GM12878 (cell line): ENCODE data around the gene CDC25C. TPM values are rescaled to one million over a fixed set of nuclear protein-coding genes. Genes with fewer than 3 reads are reported as not detected.

Experiments used
- ATAC-seq: fragments of 200-7000 bp; cut with Tn5 transposase; 3 replicates; pipeline ENCODE4 v1.9.1; 2020; ENCODE audit warnings: mild to moderate bottlenecking, moderate library complexity
- BruUV-seq: library from RNA; stranded (reverse); fragments of 400-500 nt; replicated peaks from 2 replicates; lab custom pipeline; 2021; lab: Mats Ljungman, UMichigan
- CTCF ChIA-PET: fragments of 300-600 bp; sonication (Branson Sonifier 250); formaldehyde crosslinking; extraction: SDS; loops from one replicate; lab custom pipeline; 2021; ENCODE audit warnings: inconsistent platforms; lab: Yijun Ruan, JAX
- POLR2A ChIA-PET: fragments of 350-600 bp; formaldehyde crosslinking; extraction: SDS; loops from one replicate; lab custom pipeline; 2021; ENCODE audit warnings: inconsistent platforms; lab: Charles Lee
- RAD21 ChIA-PET: fragments of 300-600 bp; sonication (Branson Sonifier 250); formaldehyde crosslinking; loops from one replicate; lab custom pipeline; 2023; ENCODE audit warnings: antibody characterized with exemption; ENCODE audit not compliant: unreplicated experiment; lab: Charles Lee
- SMC1A ChIA-PET: fragments of 300-600 bp; sonication (Branson Sonifier 250); formaldehyde crosslinking; loops from one replicate; lab custom pipeline; 2023; ENCODE audit not compliant: unreplicated experiment, uncharacterized antibody; lab: Charles Lee
- DNase-seq: peaks from one replicate; pipeline ENCODE4 v3.0.0-alpha.2; 2011; ENCODE audit warnings: low read depth, low spot score
- FAIRE-seq: peaks from 3 replicates; lab custom pipeline; 2011; peaks lifted over from hg19 to GRCh38; lab: Jason Lieb, UNC
- H2AFZ ChIP-seq: 2 replicates; pipeline ENCODE4 v1.6.0; 2011; ENCODE audit warnings: low read depth, low read length, control low read depth; ENCODE audit not compliant: control insufficient read depth
- H3K27ac ChIP-seq: 2 replicates; pipeline ENCODE4 v1.5.1; 2011; ENCODE audit warnings: control low read depth; ENCODE audit not compliant: control insufficient read depth, insufficient read depth
- H3K27me3 ChIP-seq, 2 experiments: replicated peaks in 1 of 2; 2 replicates each; pipeline versions ENCODE4 v1.6.0 to v1.6.1; 2011; ENCODE audit warnings: low read length in 1 of 2; ENCODE audit not compliant: control insufficient read depth in 2 of 2, insufficient read depth in 2 of 2
- H3K36me3 ChIP-seq, 2 experiments: 2 replicates each; pipeline ENCODE4 v1.5.1; 2011; ENCODE audit warnings: low read length in 1 of 2; ENCODE audit not compliant: control insufficient read depth in 2 of 2, insufficient read depth in 2 of 2
- H3K4me1 ChIP-seq: 2 replicates; pipeline ENCODE4 v1.6.1; 2011; ENCODE audit warnings: mild to moderate bottlenecking, low read length, moderate library complexity, mixed read lengths; ENCODE audit not compliant: control insufficient read depth, insufficient read depth
- H3K4me2 ChIP-seq: 2 replicates; pipeline ENCODE4 v1.6.0; 2011; ENCODE audit warnings: control low read depth; ENCODE audit not compliant: control insufficient read depth, insufficient read depth
- H3K4me3 ChIP-seq: fragments of 200-600 bp; sonication (generic); 2 replicates; pipeline ENCODE4 v1.5.1; 2016
- H3K79me2 ChIP-seq: 2 replicates; pipeline ENCODE4 v1.6.0; 2011; ENCODE audit warnings: low read length; ENCODE audit not compliant: control insufficient read depth, insufficient read depth
- H3K9ac ChIP-seq: 2 replicates; pipeline ENCODE4 v1.8.0; 2011; ENCODE audit warnings: low read length, control low read depth, mixed read lengths; ENCODE audit not compliant: control insufficient read depth, insufficient read depth
- H3K9me3 ChIP-seq: replicated peaks from 3 replicates; pipeline ENCODE4 v1.5.1; 2011; ENCODE audit warnings: mild to moderate bottlenecking, low read length; ENCODE audit not compliant: control insufficient read depth, insufficient read depth
- H4K20me1 ChIP-seq: 2 replicates; pipeline ENCODE4 v1.6.0; 2011; ENCODE audit not compliant: control insufficient read depth, insufficient read depth
- CHD2 ChIP-seq: IDR thresholded peaks from 2 replicates; pipeline ENCODE4 v1.6.1; 2011; ENCODE audit warnings: low read depth, low read length, improper control_type of control experiment, borderline replicate concordance
- FOXM1 ChIP-seq: IDR thresholded peaks from 2 replicates; pipeline ENCODE4 v1.6.1; 2012; ENCODE audit warnings: low read depth, mild to moderate bottlenecking, inconsistent platforms, low read length, moderate library complexity
- GABPA ChIP-seq: IDR thresholded peaks from 2 replicates; pipeline ENCODE4 v1.6.1; 2014; ENCODE audit warnings: antibody characterized with exemption, low read depth, mild to moderate bottlenecking, inconsistent platforms
- NRF1 ChIP-seq: conservative IDR thresholded peaks from 2 replicates; pipeline ENCODE4 v1.6.1; 2011; ENCODE audit warnings: mild to moderate bottlenecking, low read depth, low read length, improper control_type of control experiment
- POLR2AphosphoS2 ChIP-seq: IDR thresholded peaks from 2 replicates; pipeline ENCODE4 v1.6.1; 2011; ENCODE audit warnings: low read depth, mild to moderate bottlenecking, low read length, improper control_type of control experiment, moderate library complexity
- SREBF1 ChIP-seq: IDR thresholded peaks from 2 replicates; pipeline ENCODE4 v1.6.1; 2012; ENCODE audit warnings: mild to moderate bottlenecking, low read length
- ZBTB4 ChIP-seq: fragments of 450-650 bp; formaldehyde crosslinking; IDR thresholded peaks from 2 replicates; pipeline ENCODE4 v1.4.0; 2022; ENCODE audit warnings: mild to moderate bottlenecking, moderate library complexity
- WGBS: methylation state at CpG from one replicate; pipeline ENCODE4 v1.1.6; 2016; ENCODE audit warnings: low lambda C conversion rate; ENCODE audit not compliant: insufficient replicate concordance, insufficient coverage; ENCODE audit errors: missing lambda C conversion rate; 5-methylcytosine and 5-hydroxymethylcytosine counted together
- in situ Hi-C: fragments of 300-500 bp; cut with MboI; formaldehyde crosslinking; loops from 9 replicates; pipeline ENCODE4 v1.14.3; 2018; ENCODE audit warnings: mixed read lengths
- intact Hi-C: fragments of 100-400 bp; cut with micrococcal nuclease; formaldehyde crosslinking; loops from one replicate; pipeline ENCODE4 v1.14.2; 2022; ENCODE audit not compliant: unreplicated experiment
- polyA plus RNA-seq, 11 experiments: library from polyadenylated mRNA; depleted of rRNA in 4 of 11; unstranded in 6 of 11; stranded (reverse) in 5 of 11; fragments of >200 nt; fragmentation: Nextera tagmentation in 4 of 11; fragmentation: Illumina TruSeq in 1 of 11; extraction: Ambion mirVana in 4 of 11; extraction: Trizol in 1 of 11; gene quantifications; 1 replicate in 1 of 11; 2 replicates in 10 of 11; pipeline versions ENCODE4 v1.2.1 to v1.2.3, GENCODE V29; 2011 to 2016; ENCODE audit warnings: inconsistent platforms in 2 of 11, missing spikeins in 2 of 11, low read depth in 1 of 11
- total RNA-seq, 4 experiments: library from RNA; depleted of rRNA in 3 of 4; stranded (reverse); fragments of >200 nt in 3 of 4; fragmentation: Illumina TruSeq in 1 of 4; extraction: Trizol in 1 of 4; gene quantifications; 2 replicates each; pipeline versions ENCODE4 v1.2.1 to v1.2.3, GENCODE V29; 2013 to 2021

Gene CDC25C
- total and polyA plus RNA-seq, 10 of the 15 experiments (the other 5 are each of a cell fraction or from before 2014, with no cell fraction given), result 9.2 to 30.7 (median 14.9) TPM

GRCh38 chr5:138334867-138335447, 3.4 kb upstream of the CDC25C start:
- ATAC-seq (no peak), DNase-seq (no peak), FAIRE-seq (no peak)
- Histone ChIP-seq H3K4me2 (no peak overlapping the region), H4K20me1 (0 out of 2 replicates have a peak, but pooled peaks cover 3% of the 10 kb centered on the region), H2AFZ (no peak overlapping the region), H3K4me1 (no peaks in the 10 kb centered on the region; the same call in 1 of the 2 replicates), H3K79me2 (peaks cover 25% of the 10 kb centered on the region), H3K4me3 (no peak overlapping the region), H3K27ac (no peak overlapping the region), H3K9ac (no peak overlapping the region), H3K9me3 (no peaks in the 10 kb centered on the region), H3K36me3 (no peaks in the 10 kb centered on the region; a peak in 1 of 4 replicates), H3K27me3 (no peaks in the 10 kb centered on the region)
- TF ChIP-seq CHD2 (no peak), FOXM1 (no peak), SREBF1 (no peak), NRF1 (no peak), GABPA (no peak), POLR2AphosphoS2 (no peak), ZBTB4 (no peak)
- no TSS peak for BruUV-seq
- SMC1A ChIA-PET, result interaction anchor here (0.6 to 1.3 kb wide), 2 partner anchors 25 to 157 kb away, joined by 3 to 4 read pairs; partner anchors contain the start of genes BRD8 and KIF20A
- CTCF ChIA-PET, result interaction anchor here (0.8 to 9.1 kb wide), 5 partner anchors 17 to 50 kb away, joined by 3 to 266 read pairs (median 5); partner anchors contain the start of gene KDM3B
- 86% methylated on average over 3 of the region's 3 CpGs for WGBS
- POLR2A ChIA-PET, result interaction anchor here (10.1 kb wide), 1 partner anchor 16 kb away, joined by 143 read pairs; the partner anchor contains the start of gene KDM3B
- intact Hi-C loops (loop anchor here (5.0 kb wide), 2 partner anchors 158 to 207 kb away; partner anchors contain the start of genes BRD8, ETF1 and KIF20A), in situ Hi-C loops (no loop called here)
- RAD21 ChIA-PET, result no interaction called here
